ENCODE data around the gene EXOC3. TPM values are rescaled to one million over a fixed set of nuclear protein-coding genes. Genes with fewer than 3 reads are reported as not detected.

Gene EXOC3
- total and polyA plus RNA-seq, 10 of the 15 experiments (the other 5 are each of a cell fraction or from before 2014, with no cell fraction given) = 1.6 to 53.0 (median 27.9) TPM

GRCh38 chr5:469752-470483 lies 26.9 kb downstream of the EXOC3 start:
- SMC1A ChIA-PET (ENCODE audit: uncharacterized antibody, unreplicated experiment) = interaction anchor here (0.7 to 1.0 kb wide), 2 partner anchors 24 to 147 kb away, joined by 3 read pairs; no protein-coding TSS in a partner anchor
- WGBS (ENCODE audit: insufficient coverage, insufficient replicate concordance, low lambda C conversion rate, missing lambda C conversion rate) = 98% methylated on average over 19 of the region's 19 CpGs
- ATAC-seq = no peak
- no TSS peak for BruUV-seq (replicated peaks)
- no peak for TF ChIP-seq CEBPZ (IDR thresholded peaks at IDR 0.05; ENCODE audit: low read depth, low read length)
- TF ChIP-seq, protein P1, sequence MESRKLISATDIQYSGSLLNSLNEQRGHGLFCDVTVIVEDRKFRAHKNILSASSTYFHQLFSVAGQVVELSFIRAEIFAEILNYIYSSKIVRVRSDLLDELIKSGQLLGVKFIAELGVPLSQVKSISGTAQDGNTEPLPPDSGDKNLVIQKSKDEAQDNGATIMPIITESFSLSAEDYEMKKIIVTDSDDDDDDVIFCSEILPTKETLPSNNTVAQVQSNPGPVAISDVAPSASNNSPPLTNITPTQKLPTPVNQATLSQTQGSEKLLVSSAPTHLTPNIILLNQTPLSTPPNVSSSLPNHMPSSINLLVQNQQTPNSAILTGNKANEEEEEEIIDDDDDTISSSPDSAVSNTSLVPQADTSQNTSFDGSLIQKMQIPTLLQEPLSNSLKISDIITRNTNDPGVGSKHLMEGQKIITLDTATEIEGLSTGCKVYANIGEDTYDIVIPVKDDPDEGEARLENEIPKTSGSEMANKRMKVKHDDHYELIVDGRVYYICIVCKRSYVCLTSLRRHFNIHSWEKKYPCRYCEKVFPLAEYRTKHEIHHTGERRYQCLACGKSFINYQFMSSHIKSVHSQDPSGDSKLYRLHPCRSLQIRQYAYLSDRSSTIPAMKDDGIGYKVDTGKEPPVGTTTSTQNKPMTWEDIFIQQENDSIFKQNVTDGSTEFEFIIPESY (IDR thresholded peaks at IDR 0.05) = no peak
- TF ChIP-seq POLR2AphosphoS5 (IDR thresholded peaks at IDR 0.05; ENCODE audit: low read length) = 0 out of 2 replicates have a peak, but pooled peaks have one; percentile 18
- peak; percentile 67 for TF ChIP-seq BCL3 (IDR thresholded peaks at IDR 0.05; ENCODE audit: borderline replicate concordance, insufficient read depth, low read depth, low read length, poor library complexity, severe bottlenecking)
- peak; percentile 71 for TF ChIP-seq POLR2A (IDR thresholded peaks at IDR 0.05; ENCODE audit: low read depth, low read length)
- Histone ChIP-seq H3K36me3 (ENCODE audit: control insufficient read depth in 2 of 2, insufficient read depth in 2 of 2, low read length in 1 of 2) (peaks cover 0 to 8% of the 10 kb centered on the region in 2 experiments; a peak in 3 of 4 replicates), H3K4me1 (ENCODE audit: control insufficient read depth, insufficient read depth, low read length) (peaks cover 4% of the 10 kb centered on the region), H3K27me3 (replicated peaks in 1 of 2; ENCODE audit: control insufficient read depth in 2 of 2, insufficient read depth in 2 of 2, low read length in 1 of 2) (no peaks in the 10 kb centered on the region), H3K9ac (ENCODE audit: control insufficient read depth, insufficient read depth, low read length) (no peak overlapping the region), H3K4me2 (ENCODE audit: control insufficient read depth, insufficient read depth) (no peak overlapping the region), H3K79me2 (ENCODE audit: control insufficient read depth, insufficient read depth, low read length) (peaks cover 21% of the 10 kb centered on the region), H2AFZ (ENCODE audit: control insufficient read depth, low read depth, low read length) (no peak overlapping the region), H4K20me1 (ENCODE audit: control insufficient read depth, insufficient read depth) (no peaks in the 10 kb centered on the region), H3K9me3 (replicated peaks; ENCODE audit: control insufficient read depth, insufficient read depth, low read length) (no peaks in the 10 kb centered on the region), H3K27ac (ENCODE audit: control insufficient read depth, insufficient read depth) (no peak overlapping the region), H3K4me3 (no peak overlapping the region)
- POLR2A ChIA-PET = no interaction called here
- DNase-seq (ENCODE audit: low read depth, low spot score) = no peak
- in situ Hi-C loops (cut with MboI) (no loop called here), intact Hi-C loops (cut with micrococcal nuclease; ENCODE audit: unreplicated experiment) (loop anchor here (10.0 kb wide), 1 partner anchor 145 kb away; the partner anchor contains the start of gene CEP72)
- CTCF ChIA-PET = interaction anchor here (5.4 kb wide), 1 partner anchor 24 kb away, joined by 46 read pairs; no protein-coding TSS in a partner anchor
- RAD21 ChIA-PET (ENCODE audit: unreplicated experiment) = interaction anchor here (1.7 kb wide), 1 partner anchor 25 kb away, joined by 4 read pairs; no protein-coding TSS in a partner anchor
- no peak for FAIRE-seq
